Measurements from ENCODE around the gene CNOT1.

DNA sequence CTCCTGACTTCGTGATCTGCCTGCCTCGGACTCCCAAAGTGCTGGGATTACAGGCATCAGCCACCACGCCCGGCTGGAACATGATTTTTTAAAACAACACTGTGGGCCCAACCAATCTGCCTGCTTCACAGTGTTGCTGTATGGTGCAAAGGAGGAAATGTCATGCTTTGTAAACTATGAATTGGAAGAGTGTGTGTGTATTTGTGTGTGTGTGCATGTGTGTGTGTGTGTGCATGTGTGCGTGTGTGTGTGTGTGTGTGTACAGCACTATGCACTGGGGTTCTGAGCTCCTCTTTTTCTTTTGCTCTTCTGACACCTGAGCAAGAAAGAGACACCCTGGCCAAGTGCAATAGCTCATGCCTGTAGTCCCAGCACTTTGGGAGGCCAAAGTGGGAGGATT, 14.5 kb upstream of the CNOT1 start:
- no peak for TF ChIP-seq CTCF (IDR thresholded peaks at IDR 0.05; ENCODE audit: poor library complexity)
- no peak for TF ChIP-seq EZH2 (IDR thresholded peaks at IDR 0.05; ENCODE audit: borderline replicate concordance)

All from hepatocyte (in vitro differentiated cells).